GM23248 (cell line): ENCODE measurements around the gene TSR2. TPM values are rescaled to one million over a fixed set of nuclear protein-coding genes. Genes with fewer than 3 reads are reported as not detected.

Source experiments
- DNase-seq: peaks from one replicate; pipeline ENCODE4 v3.0.0-alpha.2; 2015
- H2AFZ ChIP-seq: fragments of 200-600 bp; sonication (generic); 2 replicates; pipeline ENCODE4 v1.6.1; 2016; ENCODE audit warnings: antibody characterized with exemption
- H3F3A ChIP-seq: fragments of 200-600 bp; sonication (generic); 2 replicates; pipeline ENCODE4 v1.6.1; 2016; ENCODE audit warnings: mild to moderate bottlenecking, antibody characterized with exemption, mixed run types; ENCODE audit not compliant: insufficient read depth
- H3K27ac ChIP-seq: fragments of 200-600 bp; sonication (generic); 2 replicates; pipeline ENCODE4 v1.5.1; 2016; ENCODE audit warnings: mild to moderate bottlenecking
- H3K27me3 ChIP-seq: fragments of 200-600 bp; sonication (generic); replicated peaks from 2 replicates; pipeline ENCODE4 v1.6.1; 2016; ENCODE audit warnings: mild to moderate bottlenecking; ENCODE audit not compliant: insufficient read depth
- H3K36me3 ChIP-seq: fragments of 200-600 bp; sonication (generic); 2 replicates; pipeline ENCODE4 v1.6.1; 2016; ENCODE audit warnings: low read depth, mild to moderate bottlenecking
- H3K4me1 ChIP-seq: fragments of 200-600 bp; sonication (generic); 2 replicates; pipeline ENCODE4 v1.6.1; 2016; ENCODE audit warnings: mild to moderate bottlenecking; ENCODE audit not compliant: insufficient read depth
- H3K4me2 ChIP-seq: fragments of 200-600 bp; sonication (generic); one replicate; pipeline ENCODE4 v1.6.1; 2016; ENCODE audit warnings: mild to moderate bottlenecking; ENCODE audit not compliant: unreplicated experiment
- H3K4me3 ChIP-seq: fragments of 200-600 bp; sonication (generic); 2 replicates; pipeline ENCODE4 v1.5.1; 2016; ENCODE audit warnings: mild to moderate bottlenecking
- H3K79me2 ChIP-seq: fragments of 200-600 bp; sonication (generic); 2 replicates; pipeline ENCODE4 v1.6.1; 2016; ENCODE audit warnings: mild to moderate bottlenecking; ENCODE audit not compliant: insufficient read depth
- H3K9ac ChIP-seq: fragments of 200-600 bp; sonication (generic); 2 replicates; pipeline ENCODE4 v1.6.1; 2016; ENCODE audit warnings: mild to moderate bottlenecking
- H3K9me2 ChIP-seq: fragments of 200-600 bp; sonication (generic); 2 replicates; pipeline ENCODE4 v1.6.1; 2016; ENCODE audit warnings: mixed run types, mild to moderate bottlenecking, moderate library complexity; ENCODE audit not compliant: insufficient read depth
- H3K9me3 ChIP-seq: fragments of 200-600 bp; sonication (generic); one replicate; pipeline ENCODE4 v1.6.1; 2017; ENCODE audit warnings: low read depth
- H4K20me1 ChIP-seq: fragments of 200-600 bp; sonication (generic); 2 replicates; pipeline ENCODE4 v1.6.0; 2016; ENCODE audit not compliant: insufficient read depth
- EZH2 ChIP-seq: fragments of 200-600 bp; sonication (generic); IDR thresholded peaks from 2 replicates; pipeline ENCODE4 v1.6.1; 2018; ENCODE audit warnings: antibody characterized with exemption, mild to moderate bottlenecking; ENCODE audit not compliant: insufficient read depth, poor library complexity, severe bottlenecking
- EZH2phosphoT487 ChIP-seq: fragments of 200-600 bp; sonication (generic); IDR thresholded peaks from 2 replicates; pipeline ENCODE4 v1.6.1; 2018; ENCODE audit warnings: antibody characterized with exemption, moderate library complexity, mild to moderate bottlenecking, low read depth; ENCODE audit not compliant: insufficient read depth
- WGBS, 2 experiments: methylation state at CpG; one replicate each; pipeline ENCODE4 v1.1.6; 2015 to 2017; ENCODE audit warnings: low lambda C conversion rate in 2 of 2, low coverage in 1 of 2; ENCODE audit errors: missing lambda C conversion rate in 2 of 2; 5-methylcytosine and 5-hydroxymethylcytosine counted together
- in situ Hi-C: fragments of 300-500 bp; cut with MboI; formaldehyde crosslinking; loops from 2 replicates; pipeline ENCODE4 v1.15.0; 2020
- polyA plus RNA-seq: library from polyadenylated mRNA; unstranded; fragments of >200 nt; fragmentation: Nextera tagmentation; extraction: Ambion mirVana; gene quantifications from 2 replicates; pipeline ENCODE4 v1.2.1, GENCODE V29; 2016
- total RNA-seq: library from RNA; depleted of rRNA; stranded (reverse); fragments of >200 nt; shearing (Covaris generic); gene quantifications from 2 replicates; pipeline ENCODE4 v1.2.3, GENCODE V29; 2014

TSR2 gene
- total and polyA plus RNA-seq, 2 experiments from 2014 or later, result 19.6 to 42.4 TPM

DNA sequence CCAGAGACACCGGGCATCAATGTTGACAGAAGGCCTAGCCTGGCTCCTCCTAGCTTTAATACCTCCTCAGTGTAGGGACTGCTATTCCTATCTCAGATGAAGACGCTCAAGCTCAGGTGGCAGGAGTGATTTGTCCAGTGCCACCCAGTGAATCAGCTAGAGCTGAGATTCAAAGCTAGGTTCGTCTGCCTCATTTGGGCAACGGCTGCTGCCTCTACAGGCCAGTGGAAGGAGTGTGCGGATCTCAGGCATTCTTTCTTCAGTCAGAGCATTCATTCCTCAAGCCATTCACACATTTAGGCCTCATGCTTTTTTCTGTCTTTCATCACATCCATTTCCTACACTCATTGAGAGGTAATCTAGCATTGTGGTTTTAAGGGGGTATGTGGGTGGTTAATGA lies 7.3 kb downstream of the TSR2 start:
- in situ Hi-C loops, result loop anchor here (25.0 kb wide), 1 partner anchor 410 kb away; the partner anchor contains the start of gene PHF8
- peak; percentile 27 for DNase-seq
- WGBS, 2 experiments, result 91 to 96% methylated on average over 4 to 5 of the region's 5 CpGs

GRCh38 chrX:54449929-54450328 lies 9.7 kb downstream of the TSR2 start:
- no peaks in the 10 kb centered on the region for H3K9me2 ChIP-seq
- H3F3A ChIP-seq, result no peaks in the 10 kb centered on the region
- no peak overlapping the region for H3K4me3 ChIP-seq
- no peaks in the 10 kb centered on the region for H3K4me1 ChIP-seq
- H3K9me3 ChIP-seq, result no peaks in the 10 kb centered on the region
- no peak overlapping the region for H3K27ac ChIP-seq
- no peak overlapping the region for H2AFZ ChIP-seq
- no peaks in the 10 kb centered on the region for H3K79me2 ChIP-seq
- no peaks in the 10 kb centered on the region for H4K20me1 ChIP-seq
- in situ Hi-C loops, result loop anchor here (25.0 kb wide), 1 partner anchor 413 kb away; the partner anchor contains the start of gene PHF8
- no peaks in the 10 kb centered on the region for H3K27me3 ChIP-seq
- TF ChIP-seq EZH2phosphoT487, result no peak
- TF ChIP-seq EZH2, result no peak
- DNase-seq, result no peak
- no peak overlapping the region for H3K9ac ChIP-seq
- H3K36me3 ChIP-seq, result no peaks in the 10 kb centered on the region
- H3K4me2 ChIP-seq, result no peak overlapping the region

More for the DNA sequence above, 7.3 kb downstream of the TSR2 start:
- Histone ChIP-seq H3K4me3 (no peak overlapping the region), H3K36me3 (no peaks in the 10 kb centered on the region), H3K27ac (no peak overlapping the region), H2AFZ (no peak overlapping the region), H3K4me1 (no peaks in the 10 kb centered on the region), H3K27me3 (no peaks in the 10 kb centered on the region), H3K9me2 (no peaks in the 10 kb centered on the region), H3F3A (no peaks in the 10 kb centered on the region), H3K9me3 (no peaks in the 10 kb centered on the region), H3K4me2 (no peak overlapping the region), H3K9ac (no peak overlapping the region), H4K20me1 (no peaks in the 10 kb centered on the region), H3K79me2 (peaks cover 11% of the 10 kb centered on the region)
- no peak for TF ChIP-seq EZH2
- TF ChIP-seq EZH2phosphoT487, result no peak

DNA sequence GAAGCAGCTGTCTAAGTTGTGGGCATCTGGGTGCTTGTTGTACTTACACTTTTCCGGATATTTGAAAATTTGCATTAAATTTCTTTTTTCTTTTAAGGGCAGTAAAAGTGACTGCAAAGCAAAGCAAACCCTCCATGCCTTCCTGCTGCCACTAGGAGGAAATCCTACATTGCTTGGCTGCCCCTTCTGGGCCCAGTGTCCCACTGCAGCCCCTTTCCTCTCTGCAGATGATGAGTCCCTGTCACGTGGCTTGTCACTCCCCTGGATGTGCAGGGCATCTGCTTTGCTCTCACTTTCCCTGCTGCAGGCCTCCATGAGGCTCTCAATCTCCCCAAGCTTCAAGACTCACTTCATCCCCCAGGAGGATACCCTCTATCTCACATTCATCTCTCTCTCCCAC lies 12.7 kb downstream of the TSR2 start:
- no peaks in the 10 kb centered on the region for H3K9me2 ChIP-seq
- H3K36me3 ChIP-seq, result no peaks in the 10 kb centered on the region
- H3K9ac ChIP-seq, result no peak overlapping the region
- H3K27ac ChIP-seq, result no peak overlapping the region
- no peaks in the 10 kb centered on the region for H3K9me3 ChIP-seq
- no peak overlapping the region for H3K4me3 ChIP-seq
- peak; percentile 43 for DNase-seq
- H3K4me1 ChIP-seq, result no peaks in the 10 kb centered on the region
- no peaks in the 10 kb centered on the region for H3K27me3 ChIP-seq
- in situ Hi-C loops, result no loop called here
- H3F3A ChIP-seq, result no peaks in the 10 kb centered on the region
- WGBS, 2 experiments, result 10 to 22% methylated on average over 1 to 2 of the region's 2 CpGs
- TF ChIP-seq EZH2phosphoT487, result no peak
- TF ChIP-seq EZH2, result no peak
- H3K4me2 ChIP-seq, result no peak overlapping the region
- no peak overlapping the region for H2AFZ ChIP-seq
- no peaks in the 10 kb centered on the region for H3K79me2 ChIP-seq
- H4K20me1 ChIP-seq, result no peaks in the 10 kb centered on the region

- Histone ChIP-seq H3K4me2 (no peak overlapping the region), H2AFZ (no peak overlapping the region), H3K4me1 (no peaks in the 10 kb centered on the region), H4K20me1 (no peaks in the 10 kb centered on the region), H3K9me2 (no peaks in the 10 kb centered on the region), H3K36me3 (no peaks in the 10 kb centered on the region), H3K79me2 (peaks cover 12% of the 10 kb centered on the region; the same call in 1 of the 2 replicates), H3K4me3 (no peak overlapping the region), H3K27ac (no peak overlapping the region), H3K9me3 (no peaks in the 10 kb centered on the region), H3K9ac (no peak overlapping the region), H3F3A (no peaks in the 10 kb centered on the region), H3K27me3 (no peaks in the 10 kb centered on the region)
- no peak for DNase-seq
- 89 to 92% methylated on average over 7 to 19 of the region's 21 CpGs for WGBS, 2 experiments
- TF ChIP-seq EZH2 (no peak), EZH2phosphoT487 (no peak)
- in situ Hi-C loops, result no loop called here
Observed at GRCh38 chrX:54470054-54470760, 30.0 kb downstream of the TSR2 start.
